DOHH2 (cell line): Measurements from ENCODE around the gene INPP5F.

ENCODE experiments used
- H3F3A ChIP-seq: fragments of 200-600 bp; sonication (generic), shearing (Covaris generic); 2 replicates; pipeline ENCODE4 v1.6.0; 2016; ENCODE audit warnings: antibody characterized with exemption, mild to moderate bottlenecking; ENCODE audit not compliant: control insufficient read depth, insufficient read depth
- H3K27ac ChIP-seq: fragments of 200-600 bp; sonication (generic); 2 replicates; pipeline ENCODE4 v1.5.1; 2014; ENCODE audit warnings: low read depth, mild to moderate bottlenecking, low read length, moderate library complexity
- H3K27me3 ChIP-seq: fragments of 200-600 bp; sonication (generic); 2 replicates; pipeline ENCODE4 v1.6.1; 2014; ENCODE audit warnings: mild to moderate bottlenecking, low read length, mixed read lengths; ENCODE audit not compliant: control insufficient read depth
- H3K36me3 ChIP-seq: fragments of 200-600 bp; sonication (generic); 2 replicates; pipeline ENCODE4 v1.6.1; 2014; ENCODE audit warnings: mild to moderate bottlenecking, low read length, moderate library complexity, mixed read lengths; ENCODE audit not compliant: control insufficient read depth
- H3K4me1 ChIP-seq: fragments of 200-600 bp; sonication (generic); 2 replicates; pipeline ENCODE4 v1.6.1; 2014; ENCODE audit warnings: mild to moderate bottlenecking, low read length, mixed read lengths; ENCODE audit not compliant: control insufficient read depth
- H3K4me2 ChIP-seq: fragments of 200-600 bp; sonication (generic); 2 replicates; pipeline ENCODE4 v1.6.0; 2014; ENCODE audit warnings: mild to moderate bottlenecking, low read length, moderate library complexity
- H3K4me3 ChIP-seq: fragments of 200-600 bp; sonication (generic); 2 replicates; pipeline ENCODE4 v1.5.1; 2014; ENCODE audit warnings: mild to moderate bottlenecking, low read length, mixed read lengths
- H3K79me2 ChIP-seq: fragments of 200-600 bp; sonication (generic); 2 replicates; pipeline ENCODE4 v1.6.1; 2014; ENCODE audit warnings: mild to moderate bottlenecking, low read length, mixed read lengths; ENCODE audit not compliant: control insufficient read depth
- H3K9me2 ChIP-seq: fragments of 200-600 bp; sonication (generic); replicated peaks from 2 replicates; pipeline ENCODE4 v1.6.1; 2014; ENCODE audit warnings: mild to moderate bottlenecking, low read length, mixed read lengths; ENCODE audit not compliant: control insufficient read depth
- H3K9me3 ChIP-seq: fragments of 200-600 bp; sonication (generic); 2 replicates; pipeline ENCODE4 v1.6.1; 2014; ENCODE audit warnings: antibody characterized with exemption, low read length, mixed read lengths; ENCODE audit not compliant: control insufficient read depth, insufficient read depth
- H4K20me1 ChIP-seq: fragments of 200-600 bp; sonication (generic); 2 replicates; pipeline ENCODE4 v1.6.0; 2014; ENCODE audit warnings: low read depth, mild to moderate bottlenecking, antibody characterized with exemption, low read length, moderate library complexity; ENCODE audit not compliant: control insufficient read depth, insufficient read depth
- CTCF ChIP-seq: fragments of 200-600 bp; sonication (generic); IDR thresholded peaks from one replicate; pipeline ENCODE4 v1.5.1; 2014; ENCODE audit warnings: antibody characterized with exemption, mild to moderate bottlenecking, low read depth, low read length; ENCODE audit not compliant: poor library complexity, severe bottlenecking
- EZH2phosphoT487 ChIP-seq: fragments of 200-600 bp; sonication (generic); IDR thresholded peaks from 2 replicates; pipeline ENCODE4 v1.6.1; 2017; ENCODE audit warnings: borderline replicate concordance, mild to moderate bottlenecking, antibody characterized with exemption, low read length, moderate library complexity, mixed read lengths

Gene INPP5F

GRCh38 chr10:119737823-119738222, 12.0 kb downstream of the INPP5F start:
- H4K20me1 ChIP-seq = no peaks in the 10 kb centered on the region
- no peak overlapping the region for H3K4me3 ChIP-seq
- no peaks in the 10 kb centered on the region for H3K9me2 ChIP-seq
- H3K9me3 ChIP-seq = no peaks in the 10 kb centered on the region
- H3K27me3 ChIP-seq = no peaks in the 10 kb centered on the region
- peaks cover 27% of the 10 kb centered on the region for H3K79me2 ChIP-seq
- no peaks in the 10 kb centered on the region for H3K36me3 ChIP-seq
- H3F3A ChIP-seq = no peaks in the 10 kb centered on the region
- H3K4me1 ChIP-seq = peaks cover 17% of the 10 kb centered on the region
- H3K4me2 ChIP-seq = no peak overlapping the region
- TF ChIP-seq EZH2phosphoT487 (no peak), CTCF (no peak)
- H3K27ac ChIP-seq = no peak overlapping the region

- peaks cover 10% of the 10 kb centered on the region for H3K4me1 ChIP-seq
- H3K36me3 ChIP-seq = no peaks in the 10 kb centered on the region
- TF ChIP-seq CTCF (no peak), EZH2phosphoT487 (no peak)
- peaks cover 21% of the 10 kb centered on the region for H3K79me2 ChIP-seq
- H3K9me3 ChIP-seq = no peaks in the 10 kb centered on the region
- no peaks in the 10 kb centered on the region for H3K27me3 ChIP-seq
- H3K4me3 ChIP-seq = no peak overlapping the region
- H3K4me2 ChIP-seq = no peak overlapping the region
- H4K20me1 ChIP-seq = no peaks in the 10 kb centered on the region
- H3K27ac ChIP-seq = no peak overlapping the region
- H3K9me2 ChIP-seq = no peaks in the 10 kb centered on the region
- no peaks in the 10 kb centered on the region for H3F3A ChIP-seq
Measured at GRCh38 chr10:119738962-119739361, 13.1 kb downstream of the INPP5F start.

- TF ChIP-seq EZH2phosphoT487 (no peak), CTCF (no peak)
- H3K27ac ChIP-seq = no peak overlapping the region
- H3K36me3 ChIP-seq = no peaks in the 10 kb centered on the region
- H3K4me2 ChIP-seq = no peak overlapping the region
- no peak overlapping the region for H3K4me3 ChIP-seq
- H4K20me1 ChIP-seq = no peaks in the 10 kb centered on the region
- no peaks in the 10 kb centered on the region for H3F3A ChIP-seq
- H3K27me3 ChIP-seq = no peaks in the 10 kb centered on the region
- H3K4me1 ChIP-seq = peaks cover 9% of the 10 kb centered on the region
- H3K9me3 ChIP-seq = no peaks in the 10 kb centered on the region
- peaks cover 21% of the 10 kb centered on the region for H3K79me2 ChIP-seq
- H3K9me2 ChIP-seq = no peaks in the 10 kb centered on the region
Measured at GRCh38 chr10:119740096-119740495, 14.2 kb downstream of the INPP5F start.
